ENCODE results near the gene TMEM163.

TMEM163 gene

GRCh38 chr2:134600208-134600607 is 118.6 kb downstream of the TMEM163 start:
- CTCF ChIA-PET: no interaction called here

GRCh38 chr2:134599236-134599635 is 119.6 kb downstream of the TMEM163 start:
- no peaks in the 10 kb centered on the region for H3K36me3 ChIP-seq (ENCODE audit: control insufficient read depth in 2 of 2, insufficient read depth in 1 of 2, low read length in 2 of 2)
- no peak overlapping the region for H3K4me3 ChIP-seq (ENCODE audit: low read depth, low read length)
- POLR2A ChIA-PET: interaction anchor here (1.0 kb wide), 1 partner anchor 33 kb away, joined by 4 read pairs; no protein-coding TSS in a partner anchor
- H3K9me3 ChIP-seq (ENCODE audit: control insufficient read depth, insufficient read depth, low read depth, low read length): no peaks in the 10 kb centered on the region
- H3K4me1 ChIP-seq (ENCODE audit: control insufficient read depth, insufficient read depth, low read length): no peaks in the 10 kb centered on the region
- TF ChIP-seq, protein P1, sequence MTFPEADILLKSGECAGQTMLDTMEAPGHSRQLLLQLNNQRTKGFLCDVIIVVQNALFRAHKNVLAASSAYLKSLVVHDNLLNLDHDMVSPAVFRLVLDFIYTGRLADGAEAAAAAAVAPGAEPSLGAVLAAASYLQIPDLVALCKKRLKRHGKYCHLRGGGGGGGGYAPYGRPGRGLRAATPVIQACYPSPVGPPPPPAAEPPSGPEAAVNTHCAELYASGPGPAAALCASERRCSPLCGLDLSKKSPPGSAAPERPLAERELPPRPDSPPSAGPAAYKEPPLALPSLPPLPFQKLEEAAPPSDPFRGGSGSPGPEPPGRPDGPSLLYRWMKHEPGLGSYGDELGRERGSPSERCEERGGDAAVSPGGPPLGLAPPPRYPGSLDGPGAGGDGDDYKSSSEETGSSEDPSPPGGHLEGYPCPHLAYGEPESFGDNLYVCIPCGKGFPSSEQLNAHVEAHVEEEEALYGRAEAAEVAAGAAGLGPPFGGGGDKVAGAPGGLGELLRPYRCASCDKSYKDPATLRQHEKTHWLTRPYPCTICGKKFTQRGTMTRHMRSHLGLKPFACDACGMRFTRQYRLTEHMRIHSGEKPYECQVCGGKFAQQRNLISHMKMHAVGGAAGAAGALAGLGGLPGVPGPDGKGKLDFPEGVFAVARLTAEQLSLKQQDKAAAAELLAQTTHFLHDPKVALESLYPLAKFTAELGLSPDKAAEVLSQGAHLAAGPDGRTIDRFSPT (tag by site-specific recombination; IDR thresholded peaks at IDR 0.05): no peak
- TF ChIP-seq, protein P2, sequence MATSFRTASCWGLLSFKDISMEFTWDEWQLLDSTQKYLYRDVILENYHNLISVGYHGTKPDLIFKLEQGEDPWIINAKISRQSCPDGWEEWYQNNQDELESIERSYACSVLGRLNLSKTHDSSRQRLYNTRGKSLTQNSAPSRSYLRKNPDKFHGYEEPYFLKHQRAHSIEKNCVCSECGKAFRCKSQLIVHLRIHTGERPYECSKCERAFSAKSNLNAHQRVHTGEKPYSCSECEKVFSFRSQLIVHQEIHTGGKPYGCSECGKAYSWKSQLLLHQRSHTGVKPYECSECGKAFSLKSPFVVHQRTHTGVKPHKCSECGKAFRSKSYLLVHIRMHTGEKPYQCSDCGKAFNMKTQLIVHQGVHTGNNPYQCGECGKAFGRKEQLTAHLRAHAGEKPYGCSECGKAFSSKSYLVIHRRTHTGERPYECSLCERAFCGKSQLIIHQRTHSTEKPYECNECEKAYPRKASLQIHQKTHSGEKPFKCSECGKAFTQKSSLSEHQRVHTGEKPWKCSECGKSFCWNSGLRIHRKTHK (tag by site-specific recombination; IDR thresholded peaks at IDR 0.05): no peak
- TF ChIP-seq ZNF629 (tag by site-specific recombination; IDR thresholded peaks at IDR 0.05): no peak
- no peak for TF ChIP-seq ZFP37 (tag by site-specific recombination; IDR thresholded peaks at IDR 0.05)
- no peak for TF ChIP-seq ZNF548 (tag by site-specific recombination; IDR thresholded peaks at IDR 0.05)
- no peak for TF ChIP-seq ZNF202 (tag by site-specific recombination; IDR thresholded peaks at IDR 0.05; ENCODE audit: borderline replicate concordance)
- no peak for TF ChIP-seq HOXC10 (CRISPR knock-in tag; IDR thresholded peaks at IDR 0.05)
- no peak for TF ChIP-seq ZFP41 (tag by site-specific recombination; IDR thresholded peaks at IDR 0.05; ENCODE audit: borderline replicate concordance)
- no peak for TF ChIP-seq ZNF416 (tag by site-specific recombination; IDR thresholded peaks at IDR 0.05)
- TF ChIP-seq ZNF785 (tag by site-specific recombination; IDR thresholded peaks at IDR 0.05): no peak
- TF ChIP-seq ZNF626 (tag by site-specific recombination; IDR thresholded peaks at IDR 0.05): no peak
- no peak for TF ChIP-seq REST (tag by site-specific recombination; IDR thresholded peaks at IDR 0.05)
- no peak for TF ChIP-seq GLI2 (tag by site-specific recombination; IDR thresholded peaks at IDR 0.05; ENCODE audit: borderline replicate concordance, low read depth)
- no peak for TF ChIP-seq ZNF404 (tag by site-specific recombination; IDR thresholded peaks at IDR 0.05)
- no peak for TF ChIP-seq ZNF747 (tag by site-specific recombination; IDR thresholded peaks at IDR 0.05)
- no peak for TF ChIP-seq ZNF624 (tag by site-specific recombination; IDR thresholded peaks at IDR 0.05)
- no peak for TF ChIP-seq ZNF214 (tag by site-specific recombination; IDR thresholded peaks at IDR 0.05; ENCODE audit: borderline replicate concordance)
- TF ChIP-seq ZNF184 (tag by site-specific recombination; IDR thresholded peaks at IDR 0.05): no peak
- TF ChIP-seq ZNF510 (tag by site-specific recombination; IDR thresholded peaks at IDR 0.05; ENCODE audit: insufficient replicate concordance): no peak
- no peak for TF ChIP-seq ZNF549 (tag by site-specific recombination; IDR thresholded peaks at IDR 0.05)
- H3K27ac ChIP-seq (ENCODE audit: extremely low read depth, low read depth, low read length): no peak overlapping the region
- CTCF ChIA-PET: interaction anchor here (1.1 kb wide), 1 partner anchor 147 kb away, joined by 3 read pairs; no protein-coding TSS in a partner anchor

More at GRCh38 chr2:134600208-134600607, 118.6 kb downstream of the TMEM163 start:
- Histone ChIP-seq H3K4me3 (ENCODE audit: low read depth, low read length) (no peak overlapping the region), H3K36me3 (ENCODE audit: control insufficient read depth in 2 of 2, insufficient read depth in 1 of 2, low read length in 2 of 2) (no peaks in the 10 kb centered on the region), H3K9me3 (ENCODE audit: control insufficient read depth, insufficient read depth, low read depth, low read length) (no peaks in the 10 kb centered on the region), H3K27ac (ENCODE audit: extremely low read depth, low read depth, low read length) (no peak overlapping the region), H3K4me1 (ENCODE audit: control insufficient read depth, insufficient read depth, low read length) (no peaks in the 10 kb centered on the region)
- POLR2A ChIA-PET: no interaction called here
- no peak for TF ChIP-seq ZNF16 (tag by site-specific recombination; IDR thresholded peaks at IDR 0.05; ENCODE audit: low read depth)
